Stimulated activated CD4-positive, alpha-beta T cell treated with anti-CD3 and anti-CD28 coated beads, Interleukin-12 subunit alpha, Interleukin-12 subunit beta, amount 100 ng/mL, for 24 hours (primary cell): ENCODE data around the gene ZDHHC21.
"Not testable (repeated sequence)": the region's sequence is repeated elsewhere in the genome, so short reads cannot be mapped to it uniquely, and the experiment has no call there.

Experiments used
- DNase-seq, 2 experiments: peaks; one replicate each; pipeline ENCODE4 v3.0.0-alpha.2; 2020; ENCODE audit warnings: low read depth in 2 of 2

ZDHHC21 gene

GRCh38 chr9:14682616-14683015 is 10.6 kb downstream of the ZDHHC21 start:
- DNase-seq: not testable (repeated sequence)

- no peak for DNase-seq
These were observed 14.5 kb downstream of the ZDHHC21 start for GRCh38 chr9:14678776-14679175.

- no peak for DNase-seq
These were observed 15.4 kb downstream of the ZDHHC21 start for GRCh38 chr9:14677872-14678271.

- DNase-seq: no peak
These were observed 15.8 kb downstream of the ZDHHC21 start for GRCh38 chr9:14677396-14677795.

GRCh38 chr9:14674630-14675029 is 18.6 kb downstream of the ZDHHC21 start:
- no peak for DNase-seq

GRCh38 chr9:14671377-14671776 is 21.9 kb downstream of the ZDHHC21 start:
- DNase-seq: no peak

GRCh38 chr9:14670718-14671117 is 22.5 kb downstream of the ZDHHC21 start:
- no peak for DNase-seq

GRCh38 chr9:14664022-14664421 is 29.2 kb downstream of the ZDHHC21 start:
- not testable (repeated sequence) for DNase-seq

- DNase-seq: no peak
These were observed 31.2 kb downstream of the ZDHHC21 start for GRCh38 chr9:14662060-14662453.

- no peak for DNase-seq
These were observed 31.7 kb downstream of the ZDHHC21 start for GRCh38 chr9:14661421-14662059.

- DNase-seq: no peak
These were observed 32.5 kb downstream of the ZDHHC21 start for GRCh38 chr9:14660721-14661120.

GRCh38 chr9:14654932-14655331 is 38.3 kb downstream of the ZDHHC21 start:
- DNase-seq: no peak

GRCh38 chr9:14653511-14653910 is 39.7 kb downstream of the ZDHHC21 start:
- no peak for DNase-seq

- no peak for DNase-seq
These were observed 40.4 kb downstream of the ZDHHC21 start for GRCh38 chr9:14652729-14653377.

- DNase-seq: no peak
These were observed 42.6 kb downstream of the ZDHHC21 start for GRCh38 chr9:14650596-14650995.

- no peak for DNase-seq
These were observed 47.6 kb downstream of the ZDHHC21 start for GRCh38 chr9:14645648-14646047.

GRCh38 chr9:14640967-14641366 is 52.3 kb downstream of the ZDHHC21 start:
- no peak for DNase-seq

GRCh38 chr9:14640294-14640693 is 52.9 kb downstream of the ZDHHC21 start:
- no peak for DNase-seq

GRCh38 chr9:14633906-14634565 is 59.2 kb downstream of the ZDHHC21 start:
- DNase-seq: no peak

- no peak for DNase-seq
These were observed 60.1 kb downstream of the ZDHHC21 start for GRCh38 chr9:14633148-14633547.

GRCh38 chr9:14627513-14627912 is 65.7 kb downstream of the ZDHHC21 start:
- DNase-seq: no peak

GRCh38 chr9:14618836-14619420 is 74.3 kb downstream of the ZDHHC21 start:
- no peak for DNase-seq
